Posterior cingulate gyrus (tissue), 11 donors: ENCODE data around the gene CFAP107.
"Not testable (repeated sequence)": the region's sequence is repeated elsewhere in the genome, so short reads cannot be mapped to it uniquely, and the experiment has no call there.

Source experiments
- DNase-seq, 10 donors: peaks; one replicate each; pipeline versions ENCODE4 v3.0.0 to v3.0.0-alpha.2; 2020 to 2021; ENCODE audit warnings: mixed read lengths in 3 of 10
- intact Hi-C: fragments of 100-400 bp; cut with DNase I; formaldehyde crosslinking; loops from one replicate; pipeline ENCODE4 v1.15.1; 2023

CFAP107 gene

GRCh38 chr1:12745992-12746323, at the start of gene CFAP107:
Gene CFAP107 (plus strand): TSS chr1:12746200. CDS start chr1:12746431, 231 bp downstream.
- no peak for DNase-seq
- intact Hi-C loops: no loop called here

GRCh38 chr1:12696658-12697057, 49.3 kb upstream of the CFAP107 start:
- DNase-seq: no peak
- intact Hi-C loops: no loop called here

- intact Hi-C loops: no loop called here
- DNase-seq: no peak
Measured at GRCh38 chr1:12697397-12697796, 48.6 kb upstream of the CFAP107 start.

GRCh38 chr1:12703821-12704451, 42.1 kb upstream of the CFAP107 start:
- DNase-seq: no peak
- intact Hi-C loops: no loop called here

- intact Hi-C loops: no loop called here
Measured at GRCh38 chr1:12706061-12706460, 39.9 kb upstream of the CFAP107 start.

GRCh38 chr1:12708396-12709090, 37.5 kb upstream of the CFAP107 start:
- no peak for DNase-seq
- intact Hi-C loops: no loop called here

More at GRCh38 chr1:12706061-12706460, 39.9 kb upstream of the CFAP107 start:
- no peak for DNase-seq

- DNase-seq: no peak
- intact Hi-C loops: no loop called here
Measured at GRCh38 chr1:12709091-12709491, 36.9 kb upstream of the CFAP107 start.

- intact Hi-C loops: no loop called here
Measured at GRCh38 chr1:12709696-12710095, 36.3 kb upstream of the CFAP107 start.

GRCh38 chr1:12711536-12711935, 34.5 kb upstream of the CFAP107 start:
- DNase-seq: no peak
- intact Hi-C loops: no loop called here

More at GRCh38 chr1:12709696-12710095, 36.3 kb upstream of the CFAP107 start:
- DNase-seq: no peak

- intact Hi-C loops: no loop called here
- no peak for DNase-seq
Measured at GRCh38 chr1:12712076-12712475, 33.9 kb upstream of the CFAP107 start.

- no peak for DNase-seq
- intact Hi-C loops: no loop called here
Measured at GRCh38 chr1:12712929-12713328, 33.1 kb upstream of the CFAP107 start.

- intact Hi-C loops, DNase-seq: not testable (repeated sequence)
Measured at GRCh38 chr1:12713651-12714050, 32.3 kb upstream of the CFAP107 start.

- no peak for DNase-seq
- intact Hi-C loops: no loop called here
Measured at GRCh38 chr1:12714710-12715475, 31.1 kb upstream of the CFAP107 start.

- intact Hi-C loops: no loop called here
- DNase-seq: no peak
Measured at GRCh38 chr1:12715896-12716437, 30.0 kb upstream of the CFAP107 start, which contains the start of gene AADACL3. Gene AADACL3 (plus strand): TSS chr1:12716110. CDS start chr1:12716177, 67 bp downstream.

- intact Hi-C loops: no loop called here
- DNase-seq: no peak
Measured at GRCh38 chr1:12717301-12717838, 28.6 kb upstream of the CFAP107 start.

GRCh38 chr1:12722626-12723025, 23.4 kb upstream of the CFAP107 start:
- DNase-seq: no peak
- intact Hi-C loops: no loop called here

- no peak for DNase-seq
- intact Hi-C loops: no loop called here
Measured at GRCh38 chr1:12728391-12728790, 17.6 kb upstream of the CFAP107 start.

GRCh38 chr1:12730156-12730555, 15.8 kb upstream of the CFAP107 start:
- DNase-seq: no peak
- intact Hi-C loops: no loop called here

- intact Hi-C loops, DNase-seq: not testable (repeated sequence)
Measured at GRCh38 chr1:12731084-12731483, 14.9 kb upstream of the CFAP107 start.

- intact Hi-C loops: no loop called here
Measured at GRCh38 chr1:12734651-12735050, 11.3 kb upstream of the CFAP107 start.

GRCh38 chr1:12738934-12739333, 7.1 kb upstream of the CFAP107 start:
- intact Hi-C loops: no loop called here
- DNase-seq: no peak

More at GRCh38 chr1:12734651-12735050, 11.3 kb upstream of the CFAP107 start:
- no peak for DNase-seq
